Measurements from ENCODE around the gene GNB1. TPM values are rescaled to one million over a fixed set of nuclear protein-coding genes. Genes with fewer than 3 reads are reported as not detected.
A peak's percentile ranks its signal among the peaks of the same experiment; 100 is the strongest.

GNB1 gene
- total and polyA plus RNA-seq, 7 donors = 32.3 to 100 (median 70.1) TPM

- DNase-seq (no peak), ATAC-seq (peak; percentile 26 to 69 (median 56))
- no peak overlapping the region for H3K27ac ChIP-seq
- no peak for TF ChIP-seq CTCF (IDR thresholded peaks at IDR 0.05)
- intact Hi-C loops (cut with DNase I) = no loop called here
- H3K4me1 ChIP-seq = peaks cover 56% of the 10 kb centered on the region
- H3K4me3 ChIP-seq = no peak overlapping the region
- WGBS, 3 donors = 48 to 71% (median 54%) methylated on average over 2 of the region's 2 CpGs
- no peaks in the 10 kb centered on the region for H3K27me3 ChIP-seq (ENCODE audit: insufficient read depth in 3 of 3, low read length in 2 of 3)
- H3K36me3 ChIP-seq (ENCODE audit: insufficient read depth in 1 of 2, low read depth in 1 of 2) = peaks cover 2 to 9% of the 10 kb centered on the region in 2 donors
- H3K9me3 ChIP-seq = no peaks in the 10 kb centered on the region
Measured at GRCh38 chr1:1873186-1873585, 17.7 kb downstream of the GNB1 start.

GRCh38 chr1:1872329-1872994, 18.4 kb downstream of the GNB1 start:
- Histone ChIP-seq H3K4me3 (no peak overlapping the region), H3K27ac (no peak overlapping the region), H3K36me3 (ENCODE audit: insufficient read depth in 1 of 2, low read depth in 1 of 2) (peaks cover 2 to 9% of the 10 kb centered on the region in 2 donors), H3K9me3 (no peaks in the 10 kb centered on the region), H3K4me1 (peaks cover 52% of the 10 kb centered on the region), H3K27me3 (ENCODE audit: insufficient read depth in 3 of 3, low read length in 2 of 3) (no peaks in the 10 kb centered on the region)
- no peak for DNase-seq
- ATAC-seq = no peak
- TF ChIP-seq CTCF (IDR thresholded peaks at IDR 0.05) = no peak
- WGBS, 3 donors = 71 to 75% (median 75%) methylated on average over 11 of the region's 11 CpGs
- intact Hi-C loops (cut with DNase I) = no loop called here

- DNase-seq = no peak
- 63 to 78% (median 76%) methylated on average over 4 of the region's 4 CpGs for WGBS, 3 donors
- no peak overlapping the region for H3K4me3 ChIP-seq
- no peaks in the 10 kb centered on the region for H3K27me3 ChIP-seq (ENCODE audit: insufficient read depth in 3 of 3, low read length in 2 of 3)
- H3K36me3 ChIP-seq (ENCODE audit: insufficient read depth in 1 of 2, low read depth in 1 of 2) = no peaks in the 10 kb centered on the region
- H3K9me3 ChIP-seq = no peaks in the 10 kb centered on the region
- TF ChIP-seq CTCF (IDR thresholded peaks at IDR 0.05) = no peak
- no peak overlapping the region for H3K27ac ChIP-seq
- no peak for ATAC-seq
- intact Hi-C loops (cut with DNase I) = no loop called here
- H3K4me1 ChIP-seq = peaks cover 46% of the 10 kb centered on the region
Measured at GRCh38 chr1:1869469-1869868, 21.4 kb downstream of the GNB1 start.

- intact Hi-C loops (cut with DNase I) = no loop called here
Measured at GRCh38 chr1:1867164-1867563, 23.7 kb downstream of the GNB1 start.

More at GRCh38 chr1:1867164-1867563, 23.7 kb downstream of the GNB1 start:
- Histone ChIP-seq H3K36me3 (ENCODE audit: insufficient read depth in 1 of 2, low read depth in 1 of 2) (no peaks in the 10 kb centered on the region), H3K4me3 (no peak overlapping the region), H3K27me3 (ENCODE audit: insufficient read depth in 3 of 3, low read length in 2 of 3) (no peaks in the 10 kb centered on the region), H3K4me1 (peaks cover 34% of the 10 kb centered on the region), H3K9me3 (no peaks in the 10 kb centered on the region), H3K27ac (no peak overlapping the region)
- TF ChIP-seq CTCF (IDR thresholded peaks at IDR 0.05) = no peak
- WGBS, 3 donors = 96 to 99% (median 97%) methylated on average over 3 of the region's 3 CpGs
- no peak for DNase-seq
- no peak for ATAC-seq
